Epithelial cell of esophagus (primary cell): ENCODE measurements around the gene XDH.

Experiments
- DNase-seq: peaks from one replicate; pipeline ENCODE4 v3.0.0; 2010; ENCODE audit warnings: low read depth
- H3K4me3 ChIP-seq: 2 replicates; pipeline ENCODE4 v1.5.1; 2011; ENCODE audit warnings: mild to moderate bottlenecking, low read length, control low read depth
- CTCF ChIP-seq: IDR thresholded peaks from 2 replicates; pipeline ENCODE4 v1.5.1; 2011; ENCODE audit warnings: low read depth, mild to moderate bottlenecking, low read length, control low read depth, inconsistent platforms; ENCODE audit not compliant: insufficient read depth; ENCODE audit errors: missing control alignments

Gene XDH

GRCh38 chr2:31286230-31286629 lies 128.3 kb downstream of the XDH start:
- H3K4me3 ChIP-seq: no peak overlapping the region
- no peak for TF ChIP-seq CTCF

More at GRCh38 chr2:31286230-31286629, 128.3 kb downstream of the XDH start:
- DNase-seq: peak; percentile 54
